HepG2 (cell line): ENCODE data around the gene CBLB. TPM values are rescaled to one million over a fixed set of nuclear protein-coding genes. Genes with fewer than 3 reads are reported as not detected.

Source experiments
- ATM ChIP-seq: fragments of 450-650 bp; IDR thresholded peaks from 2 replicates; pipeline ENCODE4 v1.7.1; 2017; ENCODE audit warnings: mild to moderate bottlenecking, borderline replicate concordance
- HIVEP1 ChIP-seq: sonication (generic); formaldehyde crosslinking; IDR thresholded peaks from 2 replicates; pipeline ENCODE4 v1.4.0; 2020; ENCODE audit warnings: mild to moderate bottlenecking, missing genetic modification reagents
- KLF15 ChIP-seq: sonication (generic); formaldehyde crosslinking; IDR thresholded peaks from 2 replicates; pipeline ENCODE4 v1.8.1; 2023; ENCODE audit warnings: borderline replicate concordance, mild to moderate bottlenecking, inconsistent platforms, missing genetic modification reagents, mixed read lengths
- MED1 ChIP-seq: sonication (generic); formaldehyde crosslinking; IDR thresholded peaks from 2 replicates; pipeline ENCODE4 v1.4.0; 2020; ENCODE audit warnings: missing genetic modification reagents
- NFRKB ChIP-seq: fragments of 450-650 bp; IDR thresholded peaks from 2 replicates; pipeline ENCODE4 v1.6.1; 2017
- PRMT3 ChIP-seq: sonication (generic); formaldehyde crosslinking; IDR thresholded peaks from 2 replicates; pipeline ENCODE4 v1.8.1; 2022; ENCODE audit warnings: low read depth, mild to moderate bottlenecking, moderate library complexity, missing genetic modification reagents, borderline replicate concordance
- SMAD1 ChIP-seq: sonication (generic); formaldehyde crosslinking; IDR thresholded peaks from 2 replicates; pipeline ENCODE4 v1.4.0; 2020; ENCODE audit warnings: missing genetic modification reagents, low read depth, mild to moderate bottlenecking, borderline replicate concordance
- ZBTB42 ChIP-seq: sonication (generic); formaldehyde crosslinking; IDR thresholded peaks from 2 replicates; pipeline ENCODE4 v1.5.0; 2020; ENCODE audit warnings: mild to moderate bottlenecking, missing genetic modification reagents
- polyA plus RNA-seq, 8 experiments: library from polyadenylated mRNA; depleted of rRNA in 3 of 8; stranded (reverse) in 7 of 8; unstranded in 1 of 8; fragments of >200 nt; fragmentation: Illumina TruSeq in 4 of 8; extraction: Trizol in 4 of 8; gene quantifications; 2 replicates each; pipeline versions ENCODE4 v1.2.1 to v1.2.3, GENCODE V29; 2011 to 2016; ENCODE audit warnings: low read depth in 4 of 8, missing spikeins in 1 of 8, mixed read lengths in 1 of 8; ENCODE audit not compliant: insufficient read depth in 1 of 8
- total RNA-seq, 5 experiments: library from RNA; depleted of rRNA; stranded (reverse); fragments of >200 nt; fragmentation: Illumina TruSeq; extraction: Trizol; gene quantifications; 2 replicates each; pipeline ENCODE4 v1.2.3, GENCODE V29; 2016; ENCODE audit warnings: low read depth in 1 of 5
- TF ChIP-seq, protein P1 (sequence below): sonication (generic); formaldehyde crosslinking; IDR thresholded peaks from 2 replicates; pipeline ENCODE4 v1.4.0; 2020; ENCODE audit warnings: mild to moderate bottlenecking, missing genetic modification reagents
- TF ChIP-seq, protein P2 (sequence below): IDR thresholded peaks from 2 replicates; pipeline ENCODE4 v1.6.1; 2016; ENCODE audit warnings: low read depth, borderline replicate concordance
- TF ChIP-seq, protein P3 (sequence below): sonication (generic); formaldehyde crosslinking; IDR thresholded peaks from 2 replicates; pipeline ENCODE4 v1.4.0; 2020; ENCODE audit warnings: mild to moderate bottlenecking, missing genetic modification reagents, borderline replicate concordance
- TF ChIP-seq, protein P4 (sequence below): sonication (generic); formaldehyde crosslinking; conservative IDR thresholded peaks from 2 replicates; pipeline ENCODE4 v1.4.0; 2020; ENCODE audit warnings: missing genetic modification reagents
- TF ChIP-seq, protein P5 (sequence below): IDR thresholded peaks from 2 replicates; pipeline ENCODE4 v1.6.1; 2016; ENCODE audit warnings: missing compliant biosample characterization, missing genetic modification reagents, borderline replicate concordance

The CBLB gene
- total and polyA plus RNA-seq, 2 of the 13 experiments (the other 11 are each of a cell fraction or from before 2014, with no cell fraction given), result 9.8 to 16.4 TPM

DNA sequence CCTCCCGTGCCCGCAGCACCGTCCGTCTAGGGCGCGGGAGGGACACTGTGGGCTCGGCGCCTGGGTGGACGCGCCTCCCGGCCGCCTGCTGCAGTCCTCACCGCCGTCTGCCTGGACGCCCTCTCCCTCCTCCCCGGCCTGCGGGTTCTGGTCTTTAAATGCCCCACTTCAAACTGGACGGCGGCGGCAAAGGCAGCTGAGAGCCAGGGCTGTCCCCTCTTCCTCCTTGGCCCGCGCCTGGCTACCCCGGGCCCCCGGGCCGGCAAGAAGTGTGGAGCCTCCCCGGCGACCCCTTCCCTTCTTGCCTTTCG lies 426 bp downstream of the CBLB start (continued):
- TF ChIP-seq, protein P1, sequence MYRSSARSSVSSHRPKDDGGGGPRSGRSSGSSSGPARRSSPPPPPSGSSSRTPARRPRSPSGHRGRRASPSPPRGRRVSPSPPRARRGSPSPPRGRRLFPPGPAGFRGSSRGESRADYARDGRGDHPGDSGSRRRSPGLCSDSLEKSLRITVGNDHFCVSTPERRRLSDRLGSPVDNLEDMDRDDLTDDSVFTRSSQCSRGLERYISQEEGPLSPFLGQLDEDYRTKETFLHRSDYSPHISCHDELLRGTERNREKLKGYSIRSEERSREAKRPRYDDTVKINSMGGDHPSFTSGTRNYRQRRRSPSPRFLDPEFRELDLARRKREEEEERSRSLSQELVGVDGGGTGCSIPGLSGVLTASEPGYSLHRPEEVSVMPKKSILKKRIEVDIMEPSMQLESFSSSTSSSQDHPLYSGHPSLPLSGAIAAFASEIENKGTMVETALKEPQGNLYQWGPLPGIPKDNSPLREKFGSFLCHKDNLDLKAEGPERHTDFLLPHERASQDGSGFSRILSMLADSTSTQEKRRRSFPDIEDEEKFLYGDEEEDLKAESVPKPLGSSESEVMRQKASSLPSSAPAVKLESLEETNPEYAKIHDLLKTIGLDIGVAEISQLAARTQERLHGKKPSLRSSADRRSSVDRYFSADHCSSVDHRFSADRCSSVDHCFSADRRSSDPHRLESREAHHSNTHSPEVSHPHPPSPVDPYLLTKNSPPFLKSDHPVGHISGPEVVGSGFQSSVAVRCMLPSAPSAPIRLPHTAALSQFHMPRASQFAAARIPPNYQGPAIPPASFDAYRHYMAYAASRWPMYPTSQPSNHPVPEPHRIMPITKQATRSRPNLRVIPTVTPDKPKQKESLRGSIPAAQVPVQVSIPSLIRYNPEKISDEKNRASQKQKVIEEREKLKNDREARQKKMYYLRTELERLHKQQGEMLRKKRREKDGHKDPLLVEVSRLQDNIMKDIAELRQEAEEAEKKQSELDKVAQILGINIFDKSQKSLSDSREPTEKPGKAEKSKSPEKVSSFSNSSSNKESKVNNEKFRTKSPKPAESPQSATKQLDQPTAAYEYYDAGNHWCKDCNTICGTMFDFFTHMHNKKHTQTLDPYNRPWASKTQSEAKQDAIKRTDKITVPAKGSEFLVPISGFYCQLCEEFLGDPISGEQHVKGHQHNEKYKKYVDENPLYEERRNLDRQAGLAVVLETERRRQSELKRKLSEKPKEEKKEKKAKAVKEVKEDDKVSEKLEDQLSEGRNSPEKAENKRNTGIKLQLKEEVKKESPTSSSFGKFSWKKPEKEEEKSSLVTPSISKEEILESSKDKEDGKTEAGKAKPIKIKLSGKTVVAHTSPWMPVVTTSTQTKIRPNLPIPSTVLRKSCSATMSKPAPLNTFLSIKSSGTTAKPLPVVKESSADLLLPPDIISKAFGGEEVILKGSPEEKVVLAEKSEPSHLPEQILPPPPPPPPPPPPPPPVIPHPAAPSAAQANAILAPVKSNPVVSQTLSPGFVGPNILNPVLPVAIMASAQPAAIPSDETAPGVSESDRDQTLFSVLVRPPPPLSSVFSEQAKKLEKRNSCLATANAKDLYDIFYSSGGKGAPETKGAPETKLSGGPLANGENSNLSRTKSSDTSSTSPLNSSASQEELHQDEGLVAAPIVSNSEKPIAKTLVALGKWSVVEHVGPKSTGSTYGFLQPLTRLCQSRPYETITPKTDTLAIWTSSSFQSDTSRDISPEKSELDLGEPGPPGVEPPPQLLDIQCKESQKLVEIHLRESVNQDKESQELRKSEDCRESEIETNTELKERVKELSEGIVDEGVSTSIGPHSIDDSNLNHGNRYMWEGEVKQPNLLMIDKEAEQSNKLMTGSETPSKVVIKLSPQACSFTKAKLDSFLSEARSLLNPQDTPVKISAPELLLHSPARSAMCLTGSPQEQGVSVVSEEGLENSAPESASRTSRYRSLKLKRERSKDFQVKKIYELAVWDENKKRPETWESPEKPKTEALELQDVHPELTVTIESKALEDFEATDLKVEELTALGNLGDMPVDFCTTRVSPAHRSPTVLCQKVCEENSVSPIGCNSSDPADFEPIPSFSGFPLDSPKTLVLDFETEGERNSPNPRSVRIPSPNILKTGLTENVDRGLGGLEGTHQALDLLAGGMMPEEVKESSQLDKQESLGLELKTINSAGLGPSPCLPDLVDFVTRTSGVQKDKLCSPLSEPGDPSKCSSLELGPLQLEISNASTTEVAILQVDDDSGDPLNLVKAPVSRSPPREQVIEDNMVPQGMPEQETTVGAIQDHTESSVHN, result no peak
- TF ChIP-seq ATM (no peak), HIVEP1 (CRISPR knock-in tag) (0 out of 2 replicates have a peak, but pooled peaks have one; percentile 21), ZBTB42 (CRISPR knock-in tag) (no peak), KLF15 (CRISPR knock-in tag) (0 out of 2 replicates have a peak, but pooled peaks have one; percentile 35), PRMT3 (CRISPR knock-in tag) (no peak), MED1 (CRISPR knock-in tag) (0 out of 2 replicates have a peak, but pooled peaks have one; percentile 0), SMAD1 (CRISPR knock-in tag) (no peak), NFRKB (no peak)
- TF ChIP-seq, protein P2, sequence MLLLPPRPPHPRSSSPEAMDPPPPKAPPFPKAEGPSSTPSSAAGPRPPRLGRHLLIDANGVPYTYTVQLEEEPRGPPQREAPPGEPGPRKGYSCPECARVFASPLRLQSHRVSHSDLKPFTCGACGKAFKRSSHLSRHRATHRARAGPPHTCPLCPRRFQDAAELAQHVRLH (CRISPR knock-in tag), result no peak
- TF ChIP-seq, protein P3, sequence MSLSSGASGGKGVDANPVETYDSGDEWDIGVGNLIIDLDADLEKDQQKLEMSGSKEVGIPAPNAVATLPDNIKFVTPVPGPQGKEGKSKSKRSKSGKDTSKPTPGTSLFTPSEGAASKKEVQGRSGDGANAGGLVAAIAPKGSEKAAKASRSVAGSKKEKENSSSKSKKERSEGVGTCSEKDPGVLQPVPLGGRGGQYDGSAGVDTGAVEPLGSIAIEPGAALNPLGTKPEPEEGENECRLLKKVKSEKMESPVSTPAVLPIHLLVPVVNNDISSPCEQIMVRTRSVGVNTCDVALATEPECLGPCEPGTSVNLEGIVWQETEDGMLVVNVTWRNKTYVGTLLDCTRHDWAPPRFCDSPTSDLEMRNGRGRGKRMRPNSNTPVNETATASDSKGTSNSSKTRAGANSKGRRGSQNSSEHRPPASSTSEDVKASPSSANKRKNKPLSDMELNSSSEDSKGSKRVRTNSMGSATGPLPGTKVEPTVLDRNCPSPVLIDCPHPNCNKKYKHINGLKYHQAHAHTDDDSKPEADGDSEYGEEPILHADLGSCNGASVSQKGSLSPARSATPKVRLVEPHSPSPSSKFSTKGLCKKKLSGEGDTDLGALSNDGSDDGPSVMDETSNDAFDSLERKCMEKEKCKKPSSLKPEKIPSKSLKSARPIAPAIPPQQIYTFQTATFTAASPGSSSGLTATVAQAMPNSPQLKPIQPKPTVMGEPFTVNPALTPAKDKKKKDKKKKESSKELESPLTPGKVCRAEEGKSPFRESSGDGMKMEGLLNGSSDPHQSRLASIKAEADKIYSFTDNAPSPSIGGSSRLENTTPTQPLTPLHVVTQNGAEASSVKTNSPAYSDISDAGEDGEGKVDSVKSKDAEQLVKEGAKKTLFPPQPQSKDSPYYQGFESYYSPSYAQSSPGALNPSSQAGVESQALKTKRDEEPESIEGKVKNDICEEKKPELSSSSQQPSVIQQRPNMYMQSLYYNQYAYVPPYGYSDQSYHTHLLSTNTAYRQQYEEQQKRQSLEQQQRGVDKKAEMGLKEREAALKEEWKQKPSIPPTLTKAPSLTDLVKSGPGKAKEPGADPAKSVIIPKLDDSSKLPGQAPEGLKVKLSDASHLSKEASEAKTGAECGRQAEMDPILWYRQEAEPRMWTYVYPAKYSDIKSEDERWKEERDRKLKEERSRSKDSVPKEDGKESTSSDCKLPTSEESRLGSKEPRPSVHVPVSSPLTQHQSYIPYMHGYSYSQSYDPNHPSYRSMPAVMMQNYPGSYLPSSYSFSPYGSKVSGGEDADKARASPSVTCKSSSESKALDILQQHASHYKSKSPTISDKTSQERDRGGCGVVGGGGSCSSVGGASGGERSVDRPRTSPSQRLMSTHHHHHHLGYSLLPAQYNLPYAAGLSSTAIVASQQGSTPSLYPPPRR (CRISPR knock-in tag), result peak; percentile 38; the same call in 1 of the 2 replicates
- TF ChIP-seq, protein P4, sequence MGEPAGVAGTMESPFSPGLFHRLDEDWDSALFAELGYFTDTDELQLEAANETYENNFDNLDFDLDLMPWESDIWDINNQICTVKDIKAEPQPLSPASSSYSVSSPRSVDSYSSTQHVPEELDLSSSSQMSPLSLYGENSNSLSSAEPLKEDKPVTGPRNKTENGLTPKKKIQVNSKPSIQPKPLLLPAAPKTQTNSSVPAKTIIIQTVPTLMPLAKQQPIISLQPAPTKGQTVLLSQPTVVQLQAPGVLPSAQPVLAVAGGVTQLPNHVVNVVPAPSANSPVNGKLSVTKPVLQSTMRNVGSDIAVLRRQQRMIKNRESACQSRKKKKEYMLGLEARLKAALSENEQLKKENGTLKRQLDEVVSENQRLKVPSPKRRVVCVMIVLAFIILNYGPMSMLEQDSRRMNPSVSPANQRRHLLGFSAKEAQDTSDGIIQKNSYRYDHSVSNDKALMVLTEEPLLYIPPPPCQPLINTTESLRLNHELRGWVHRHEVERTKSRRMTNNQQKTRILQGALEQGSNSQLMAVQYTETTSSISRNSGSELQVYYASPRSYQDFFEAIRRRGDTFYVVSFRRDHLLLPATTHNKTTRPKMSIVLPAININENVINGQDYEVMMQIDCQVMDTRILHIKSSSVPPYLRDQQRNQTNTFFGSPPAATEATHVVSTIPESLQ (CRISPR knock-in tag), result no peak
- TF ChIP-seq, protein P5, sequence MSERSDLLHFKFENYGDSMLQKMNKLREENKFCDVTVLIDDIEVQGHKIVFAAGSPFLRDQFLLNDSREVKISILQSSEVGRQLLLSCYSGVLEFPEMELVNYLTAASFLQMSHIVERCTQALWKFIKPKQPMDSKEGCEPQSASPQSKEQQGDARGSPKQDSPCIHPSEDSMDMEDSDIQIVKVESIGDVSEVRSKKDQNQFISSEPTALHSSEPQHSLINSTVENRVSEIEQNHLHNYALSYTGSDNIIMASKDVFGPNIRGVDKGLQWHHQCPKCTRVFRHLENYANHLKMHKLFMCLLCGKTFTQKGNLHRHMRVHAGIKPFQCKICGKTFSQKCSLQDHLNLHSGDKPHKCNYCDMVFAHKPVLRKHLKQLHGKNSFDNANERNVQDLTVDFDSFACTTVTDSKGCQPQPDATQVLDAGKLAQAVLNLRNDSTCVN, result no peak
